DMS 273 treated with DMSO at 0.1 percent for 48 hours (cell line): ENCODE data around the gene SAP30L.

Experiments used
- DNase-seq: peaks from one replicate; lab custom pipeline; 2025; lab: John Stamatoyannopoulos, UW

Gene SAP30L

GRCh38 chr5:154421868-154422267 lies 23.9 kb upstream of the SAP30L start:
- DNase-seq, result no peak

- no peak for DNase-seq
Measured at GRCh38 chr5:154422298-154422697, 23.5 kb upstream of the SAP30L start.

- DNase-seq, result no peak
Measured at GRCh38 chr5:154428208-154428607, 17.6 kb upstream of the SAP30L start.

- DNase-seq, result no peak
Measured at GRCh38 chr5:154429341-154429740, 16.5 kb upstream of the SAP30L start.

GRCh38 chr5:154430466-154430865 lies 15.3 kb upstream of the SAP30L start:
- DNase-seq, result no peak

- no peak for DNase-seq
Measured at GRCh38 chr5:154430961-154431630, 14.7 kb upstream of the SAP30L start.

GRCh38 chr5:154435226-154435625 lies 10.6 kb upstream of the SAP30L start:
- DNase-seq, result no peak

- DNase-seq, result no peak
Measured at GRCh38 chr5:154437281-154437965, 8.4 kb upstream of the SAP30L start.

- DNase-seq, result no peak
Measured at GRCh38 chr5:154440540-154440939, 5.3 kb upstream of the SAP30L start.

GRCh38 chr5:154442801-154443200 lies 3.0 kb upstream of the SAP30L start:
- DNase-seq, result no peak

- DNase-seq, result no peak
Measured at GRCh38 chr5:154444556-154445421, 1.0 kb upstream of the SAP30L start.

GRCh38 chr5:154446195-154447088 lies 645 bp downstream of the SAP30L start:
- DNase-seq, result no peak

- DNase-seq, result no peak
Measured at GRCh38 chr5:154447089-154447725, 1.4 kb downstream of the SAP30L start.

GRCh38 chr5:154449786-154450185 lies 4.0 kb downstream of the SAP30L start:
- no peak for DNase-seq

GRCh38 chr5:154451957-154452356 lies 6.2 kb downstream of the SAP30L start:
- DNase-seq, result no peak

GRCh38 chr5:154455585-154455984 lies 9.8 kb downstream of the SAP30L start:
- DNase-seq, result no peak

- DNase-seq, result no peak
Measured at GRCh38 chr5:154456540-154456939, 10.7 kb downstream of the SAP30L start.

GRCh38 chr5:154459015-154459414 lies 13.2 kb downstream of the SAP30L start:
- DNase-seq, result no peak

- DNase-seq, result no peak
Measured at GRCh38 chr5:154460172-154460571, 14.4 kb downstream of the SAP30L start.

- peak; percentile 20 for DNase-seq
Measured at GRCh38 chr5:154461531-154461930, 15.7 kb downstream of the SAP30L start.

GRCh38 chr5:154464438-154464837 lies 18.6 kb downstream of the SAP30L start:
- no peak for DNase-seq
